Measurements from ENCODE around the gene KRT1. TPM values are rescaled to one million over a fixed set of nuclear protein-coding genes. Genes with fewer than 3 reads are reported as not detected.

KRT1 gene
- total and polyA plus RNA-seq, 2 experiments from 2014 or later, result 0.13 TPM; not detected in 1

DNA sequence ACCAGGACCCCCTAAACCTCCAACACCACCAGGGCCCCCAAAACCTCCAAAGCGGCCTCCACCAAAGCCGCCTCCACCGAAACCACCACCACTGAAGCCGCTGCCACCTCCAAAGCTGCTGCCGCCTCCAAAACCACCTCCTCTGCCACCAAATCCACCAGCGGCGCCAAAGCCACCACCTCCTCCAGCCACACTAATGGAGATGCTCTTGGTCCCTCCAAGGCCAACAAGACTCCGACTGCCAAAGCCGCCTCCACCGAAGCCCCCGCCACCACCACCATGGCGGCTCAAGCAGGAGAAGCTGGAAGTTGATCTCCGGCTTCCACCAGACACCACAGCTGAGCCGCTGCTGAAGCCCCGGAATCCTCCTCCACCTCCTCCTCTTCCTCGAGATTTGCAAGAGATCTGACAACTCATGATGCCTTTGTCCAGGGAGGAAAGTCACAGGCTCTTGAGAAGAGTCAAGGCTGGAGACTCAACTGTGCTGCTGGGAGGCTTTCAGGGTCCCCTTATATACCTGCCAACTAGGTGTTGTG lies 28.4 kb downstream of the KRT1 start, which contains the start of gene KRT2:
Gene KRT2 (minus strand): TSS at position 486 of the 536 bp plus-strand sequence. CDS start 69 bp downstream, at position 417.
- no peaks in the 10 kb centered on the region for H3K36me3 ChIP-seq (replicated peaks; ENCODE audit: insufficient read depth, low read depth)
- H3K9me3 ChIP-seq (ENCODE audit: low read depth), result no peaks in the 10 kb centered on the region
- no peak for DNase-seq (ENCODE audit: low spot score)
- peaks cover 17% of the 10 kb centered on the region for H3K27me3 ChIP-seq
- H2AFZ ChIP-seq, result no peak within 1 kb of the TSS
- no peaks in the 10 kb centered on the region for H4K20me1 ChIP-seq (ENCODE audit: insufficient read depth, poor library complexity, severe bottlenecking)
- H3K27ac ChIP-seq, result no peak within 1 kb of the TSS
- H3K79me2 ChIP-seq, result no peaks in the 10 kb centered on the region
- H3K4me1 ChIP-seq (ENCODE audit: insufficient read depth), result no peaks in the 10 kb centered on the region
- no peak within 1 kb of the TSS for H3K4me3 ChIP-seq
- 93% methylated on average over 16 of the region's 16 CpGs for WGBS (ENCODE audit: low lambda C conversion rate, missing lambda C conversion rate)
- no peaks in the 10 kb centered on the region for H3K9me2 ChIP-seq (replicated peaks; ENCODE audit: insufficient read depth)
- TF ChIP-seq EZH2phosphoT487 (IDR thresholded peaks at IDR 0.05; ENCODE audit: low read depth, severe bottlenecking, unreplicated experiment) (no peak), EZH2 (IDR thresholded peaks at IDR 0.05; ENCODE audit: borderline replicate concordance) (no peak)
- TF ChIP-seq, protein P1, sequence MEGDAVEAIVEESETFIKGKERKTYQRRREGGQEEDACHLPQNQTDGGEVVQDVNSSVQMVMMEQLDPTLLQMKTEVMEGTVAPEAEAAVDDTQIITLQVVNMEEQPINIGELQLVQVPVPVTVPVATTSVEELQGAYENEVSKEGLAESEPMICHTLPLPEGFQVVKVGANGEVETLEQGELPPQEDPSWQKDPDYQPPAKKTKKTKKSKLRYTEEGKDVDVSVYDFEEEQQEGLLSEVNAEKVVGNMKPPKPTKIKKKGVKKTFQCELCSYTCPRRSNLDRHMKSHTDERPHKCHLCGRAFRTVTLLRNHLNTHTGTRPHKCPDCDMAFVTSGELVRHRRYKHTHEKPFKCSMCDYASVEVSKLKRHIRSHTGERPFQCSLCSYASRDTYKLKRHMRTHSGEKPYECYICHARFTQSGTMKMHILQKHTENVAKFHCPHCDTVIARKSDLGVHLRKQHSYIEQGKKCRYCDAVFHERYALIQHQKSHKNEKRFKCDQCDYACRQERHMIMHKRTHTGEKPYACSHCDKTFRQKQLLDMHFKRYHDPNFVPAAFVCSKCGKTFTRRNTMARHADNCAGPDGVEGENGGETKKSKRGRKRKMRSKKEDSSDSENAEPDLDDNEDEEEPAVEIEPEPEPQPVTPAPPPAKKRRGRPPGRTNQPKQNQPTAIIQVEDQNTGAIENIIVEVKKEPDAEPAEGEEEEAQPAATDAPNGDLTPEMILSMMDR (IDR thresholded peaks at IDR 0.05; ENCODE audit: poor library complexity), result no peak
- H3K4me2 ChIP-seq, result peak within 1 kb of the TSS; percentile 41

DNA sequence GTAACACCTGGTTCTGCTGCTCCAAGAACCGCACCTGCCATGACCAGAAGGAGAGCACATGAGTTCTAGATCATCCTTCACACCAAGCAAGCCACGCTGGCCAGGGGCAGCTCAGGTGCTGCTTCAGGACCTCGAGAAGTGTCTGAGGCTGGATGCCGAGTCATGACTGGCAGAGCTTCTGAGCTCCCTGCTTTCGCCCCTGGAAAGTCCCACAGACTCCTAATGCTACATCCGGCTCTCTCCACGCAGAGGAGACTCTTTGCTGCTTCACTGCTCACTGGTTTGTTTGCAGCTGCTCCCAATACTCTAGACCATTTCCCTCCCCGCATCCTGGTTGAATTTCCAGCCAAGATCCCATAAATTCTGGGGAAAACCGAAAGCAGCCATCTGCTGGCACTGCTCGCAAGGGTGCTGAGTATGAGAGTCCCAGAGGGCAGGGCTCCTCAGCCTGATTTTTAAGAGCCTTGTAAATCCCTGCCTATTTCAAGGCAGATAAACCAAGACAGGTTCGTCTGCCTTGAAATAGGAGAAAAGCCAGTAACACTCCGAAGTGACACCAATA lies 29.6 kb downstream of the KRT1 start:
- WGBS (ENCODE audit: low lambda C conversion rate, missing lambda C conversion rate), result 62% methylated on average over 12 of the region's 12 CpGs
- H3K4me1 ChIP-seq (ENCODE audit: insufficient read depth), result peaks cover 2% of the 10 kb centered on the region
- no peak overlapping the region for H2AFZ ChIP-seq
- no peak overlapping the region for H3K4me3 ChIP-seq
- no peaks in the 10 kb centered on the region for H3K9me3 ChIP-seq (ENCODE audit: low read depth)
- no peaks in the 10 kb centered on the region for H3K79me2 ChIP-seq
- H3K36me3 ChIP-seq (replicated peaks; ENCODE audit: insufficient read depth, low read depth), result no peaks in the 10 kb centered on the region
- no peaks in the 10 kb centered on the region for H3K9me2 ChIP-seq (replicated peaks; ENCODE audit: insufficient read depth)
- peaks cover 17% of the 10 kb centered on the region for H3K27me3 ChIP-seq
- DNase-seq (ENCODE audit: low spot score), result no peak
- peak overlapping the region; percentile 41 for H3K4me2 ChIP-seq
- TF ChIP-seq, protein P1 (IDR thresholded peaks at IDR 0.05; ENCODE audit: poor library complexity), result no peak
- no peak for TF ChIP-seq EZH2 (IDR thresholded peaks at IDR 0.05; ENCODE audit: borderline replicate concordance)
- no peak for TF ChIP-seq EZH2phosphoT487 (IDR thresholded peaks at IDR 0.05; ENCODE audit: low read depth, severe bottlenecking, unreplicated experiment)
- H4K20me1 ChIP-seq (ENCODE audit: insufficient read depth, poor library complexity, severe bottlenecking), result no peaks in the 10 kb centered on the region
- no peak overlapping the region for H3K27ac ChIP-seq

DNA sequence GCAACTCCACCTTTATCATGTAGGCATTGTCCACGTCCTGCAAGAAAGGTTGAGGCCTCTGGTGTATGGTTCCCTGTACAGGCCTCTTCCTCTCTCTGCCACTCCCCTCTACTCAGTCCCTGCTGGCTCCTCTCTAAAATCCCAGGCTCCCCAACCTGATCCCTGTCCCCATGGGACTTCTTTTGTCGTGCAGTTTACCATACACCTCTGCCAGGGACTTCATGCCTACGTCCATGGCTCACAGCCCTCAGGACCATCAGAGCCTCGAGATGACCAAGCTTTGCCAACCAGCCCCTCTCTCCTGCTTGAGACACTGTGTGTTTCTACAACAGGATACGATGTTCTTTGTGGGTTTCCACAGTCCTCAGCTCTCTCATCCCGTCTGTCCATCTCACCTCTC lies 31.1 kb downstream of the KRT1 start:
- peaks cover 4% of the 10 kb centered on the region for H3K4me1 ChIP-seq (ENCODE audit: insufficient read depth)
- H3K36me3 ChIP-seq (replicated peaks; ENCODE audit: insufficient read depth, low read depth), result no peaks in the 10 kb centered on the region
- H3K9me3 ChIP-seq (ENCODE audit: low read depth), result no peaks in the 10 kb centered on the region
- H3K4me3 ChIP-seq, result no peak overlapping the region
- no peak overlapping the region for H3K4me2 ChIP-seq
- TF ChIP-seq EZH2 (IDR thresholded peaks at IDR 0.05; ENCODE audit: borderline replicate concordance), result no peak
- TF ChIP-seq, protein P1 (IDR thresholded peaks at IDR 0.05; ENCODE audit: poor library complexity), result no peak
- no peak for TF ChIP-seq EZH2phosphoT487 (IDR thresholded peaks at IDR 0.05; ENCODE audit: low read depth, severe bottlenecking, unreplicated experiment)
- H4K20me1 ChIP-seq (ENCODE audit: insufficient read depth, poor library complexity, severe bottlenecking), result no peaks in the 10 kb centered on the region
- no peaks in the 10 kb centered on the region for H3K79me2 ChIP-seq
- no peak overlapping the region for H2AFZ ChIP-seq
- H3K27me3 ChIP-seq, result peaks cover 4% of the 10 kb centered on the region
- no peaks in the 10 kb centered on the region for H3K9me2 ChIP-seq (replicated peaks; ENCODE audit: insufficient read depth)
- no peak for DNase-seq (ENCODE audit: low spot score)
- no peak overlapping the region for H3K27ac ChIP-seq
- 83% methylated on average over 6 of the region's 6 CpGs for WGBS (ENCODE audit: low lambda C conversion rate, missing lambda C conversion rate)
